NCI-H2107 treated with DMSO at 0.1 percent for 48 hours (cell line): ENCODE measurements around the gene HAUS5.
"Not testable (repeated sequence)": the region's sequence is repeated elsewhere in the genome, so short reads cannot be mapped to it uniquely, and the experiment has no call there.

Experiments used
- DNase-seq: peaks from one replicate; lab custom pipeline; 2025; ENCODE audit not compliant: unreplicated experiment; lab: John Stamatoyannopoulos, UW

Gene HAUS5, protein sequence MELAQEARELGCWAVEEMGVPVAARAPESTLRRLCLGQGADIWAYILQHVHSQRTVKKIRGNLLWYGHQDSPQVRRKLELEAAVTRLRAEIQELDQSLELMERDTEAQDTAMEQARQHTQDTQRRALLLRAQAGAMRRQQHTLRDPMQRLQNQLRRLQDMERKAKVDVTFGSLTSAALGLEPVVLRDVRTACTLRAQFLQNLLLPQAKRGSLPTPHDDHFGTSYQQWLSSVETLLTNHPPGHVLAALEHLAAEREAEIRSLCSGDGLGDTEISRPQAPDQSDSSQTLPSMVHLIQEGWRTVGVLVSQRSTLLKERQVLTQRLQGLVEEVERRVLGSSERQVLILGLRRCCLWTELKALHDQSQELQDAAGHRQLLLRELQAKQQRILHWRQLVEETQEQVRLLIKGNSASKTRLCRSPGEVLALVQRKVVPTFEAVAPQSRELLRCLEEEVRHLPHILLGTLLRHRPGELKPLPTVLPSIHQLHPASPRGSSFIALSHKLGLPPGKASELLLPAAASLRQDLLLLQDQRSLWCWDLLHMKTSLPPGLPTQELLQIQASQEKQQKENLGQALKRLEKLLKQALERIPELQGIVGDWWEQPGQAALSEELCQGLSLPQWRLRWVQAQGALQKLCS

DNA sequence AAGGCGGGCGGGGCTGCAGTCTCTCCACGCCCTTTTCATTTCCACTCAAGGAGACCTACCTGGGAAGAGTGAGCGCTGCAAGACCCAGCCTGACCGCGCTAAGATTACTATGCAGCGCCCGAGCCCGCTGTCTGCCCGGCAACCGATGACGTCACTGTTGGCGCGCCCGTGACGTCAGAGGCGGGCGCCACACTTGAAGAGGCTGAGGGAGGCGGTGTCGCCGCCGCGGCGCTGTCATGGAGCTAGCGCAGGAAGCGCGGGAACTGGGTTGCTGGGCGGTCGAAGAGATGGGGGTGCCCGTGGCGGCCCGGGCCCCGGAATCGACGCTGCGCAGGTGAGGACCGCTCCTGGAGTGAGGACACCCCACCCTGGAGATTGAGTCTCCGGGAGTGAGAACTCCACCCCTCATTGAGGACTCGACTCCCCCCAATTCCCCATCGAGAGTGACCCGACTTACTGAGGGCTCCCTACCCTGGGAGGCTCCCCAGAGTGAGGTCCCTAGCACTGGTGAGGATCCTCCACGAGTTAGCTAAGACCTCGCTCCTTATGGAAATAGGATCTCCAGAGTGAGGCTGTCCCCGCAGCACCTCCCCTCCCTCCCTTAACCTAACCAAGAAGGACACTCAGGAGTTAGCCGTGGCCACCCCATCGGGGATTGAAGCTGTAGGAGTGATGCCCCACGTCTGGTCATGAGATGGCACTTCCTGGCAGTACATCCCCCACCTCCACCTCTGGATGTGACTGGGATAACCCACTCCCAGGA, at the start of gene HAUS5:
Gene HAUS5 (plus strand): TSS at position 177 of the 763 bp plus-strand sequence. CDS start 60 bp downstream, at position 237.
- peak; percentile 77 for DNase-seq

- no peak for DNase-seq
These were observed 49.8 kb upstream of the HAUS5 start for GRCh38 chr19:35562776-35563175.

DNA sequence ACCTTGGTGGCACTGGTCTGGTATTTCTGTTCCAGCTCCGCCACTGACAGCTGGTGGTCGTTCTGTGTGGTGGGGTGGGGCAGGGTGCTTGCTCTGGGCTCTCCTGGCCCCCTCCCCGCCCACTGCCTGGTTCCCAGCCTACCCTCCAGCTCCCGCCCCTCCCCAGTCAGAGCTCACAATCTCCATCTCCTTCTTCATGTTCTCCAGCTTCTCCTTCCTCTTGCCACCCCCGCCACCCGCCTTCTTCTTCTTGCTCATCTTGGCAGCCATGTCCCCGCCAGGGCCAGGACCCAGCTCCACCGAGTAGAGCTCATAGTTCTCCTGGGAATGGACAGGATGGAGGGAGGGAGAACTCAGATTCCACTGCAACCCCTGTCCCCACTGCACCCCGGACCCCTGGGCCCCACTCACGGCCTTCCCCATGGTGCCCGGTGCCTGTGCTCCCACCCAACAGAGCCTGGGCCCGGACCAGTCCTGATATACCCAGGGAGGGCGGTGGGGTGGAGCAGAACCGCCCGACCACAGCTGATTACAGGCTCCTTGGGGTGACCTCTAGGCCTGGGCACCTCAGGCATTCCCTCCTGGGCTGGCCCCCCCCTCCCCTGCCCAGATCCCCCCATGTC, 49.2 kb upstream of the HAUS5 start, which contains the start of gene ATP4A:
Gene ATP4A (minus strand): TSS at position 452 of the 623 bp plus-strand sequence. CDS start 29 bp downstream, at position 423.
- DNase-seq = no peak

DNA sequence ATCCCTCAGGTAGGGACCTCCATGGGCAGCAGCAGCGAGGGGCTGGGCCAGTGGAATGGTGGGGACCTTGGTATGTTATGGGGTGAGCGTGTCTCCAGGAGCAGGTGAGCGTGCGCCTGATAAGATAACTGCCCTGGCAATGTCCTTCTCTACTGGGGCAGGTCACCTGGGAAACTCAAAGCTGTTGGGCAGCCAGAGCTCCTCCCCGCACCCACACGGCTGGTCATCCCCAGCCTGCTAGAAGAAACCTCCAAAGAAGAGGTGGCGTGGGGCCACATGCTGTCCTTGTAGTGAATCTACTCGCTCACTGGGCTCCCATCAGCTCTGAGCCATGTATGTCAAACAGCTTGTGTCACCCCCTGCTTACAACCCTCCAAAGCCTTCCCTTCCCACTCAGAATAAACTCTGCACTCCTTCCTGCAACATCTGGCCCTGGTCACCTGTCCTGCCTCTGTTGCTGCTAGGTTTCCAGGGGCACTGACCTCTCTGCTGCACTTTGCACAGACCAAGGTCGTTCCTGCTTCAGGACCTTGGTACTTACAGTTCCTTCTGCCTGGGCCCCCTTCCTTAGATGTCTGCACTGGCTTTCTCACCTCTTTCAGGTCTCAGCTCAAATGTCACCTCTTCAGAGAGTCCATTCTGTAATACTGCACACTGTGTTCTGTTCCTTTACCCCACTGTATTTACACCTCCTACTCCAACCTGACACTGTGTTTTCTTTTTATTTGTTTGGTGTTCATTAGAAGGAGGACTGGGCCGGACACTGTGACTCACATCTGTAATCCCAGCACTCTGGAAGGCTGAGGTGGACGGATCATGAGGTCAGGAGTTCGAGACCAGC, 47.3 kb upstream of the HAUS5 start:
- DNase-seq = no peak

DNA sequence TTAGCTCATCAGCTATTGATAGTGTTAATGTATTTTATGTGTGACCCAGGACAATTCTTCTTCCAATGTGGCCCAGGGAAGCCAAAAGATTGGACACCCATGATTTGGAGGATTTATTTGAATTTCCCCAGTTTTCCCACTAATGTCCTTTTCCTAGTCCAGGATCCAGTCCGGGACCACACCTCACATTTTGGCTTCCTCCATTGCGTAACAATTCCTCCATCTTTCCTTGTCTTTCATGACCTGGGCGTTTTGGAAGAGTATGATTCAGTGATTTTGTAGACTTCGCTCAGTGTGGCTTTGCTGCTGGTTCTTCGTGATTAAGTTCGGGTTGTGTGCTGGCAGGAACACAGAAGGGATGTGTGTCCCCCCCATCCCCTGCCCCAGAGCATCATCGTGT, 45.8 kb upstream of the HAUS5 start:
- DNase-seq = no peak

- DNase-seq = no peak
These were observed 43.2 kb upstream of the HAUS5 start for GRCh38 chr19:35569281-35569781.

GRCh38 chr19:35571406-35571965, 41.0 kb upstream of the HAUS5 start:
- no peak for DNase-seq

GRCh38 chr19:35577918-35578317, 34.6 kb upstream of the HAUS5 start:
- DNase-seq = no peak

DNA sequence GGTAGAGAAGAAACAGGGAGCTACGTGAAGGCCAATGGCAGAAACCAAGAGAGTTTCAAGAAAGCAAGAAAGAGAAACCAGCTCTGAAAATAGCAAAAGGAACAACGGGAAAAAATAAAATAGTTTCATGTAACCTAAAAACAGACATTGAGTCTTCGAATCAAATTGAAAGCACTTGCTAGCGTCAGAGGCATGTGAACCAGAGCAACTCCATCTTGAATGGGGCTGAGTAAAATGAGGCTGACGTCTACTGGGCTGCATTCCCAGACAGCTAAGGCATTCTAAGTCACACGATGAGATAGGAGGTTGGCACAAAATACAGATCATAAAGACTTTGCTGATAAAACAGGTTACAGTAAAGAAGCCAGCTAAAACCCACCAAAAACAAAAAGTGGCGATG, 33.8 kb upstream of the HAUS5 start:
- no peak for DNase-seq

- no peak for DNase-seq
These were observed 29.8 kb upstream of the HAUS5 start for GRCh38 chr19:35582760-35583159.

DNA sequence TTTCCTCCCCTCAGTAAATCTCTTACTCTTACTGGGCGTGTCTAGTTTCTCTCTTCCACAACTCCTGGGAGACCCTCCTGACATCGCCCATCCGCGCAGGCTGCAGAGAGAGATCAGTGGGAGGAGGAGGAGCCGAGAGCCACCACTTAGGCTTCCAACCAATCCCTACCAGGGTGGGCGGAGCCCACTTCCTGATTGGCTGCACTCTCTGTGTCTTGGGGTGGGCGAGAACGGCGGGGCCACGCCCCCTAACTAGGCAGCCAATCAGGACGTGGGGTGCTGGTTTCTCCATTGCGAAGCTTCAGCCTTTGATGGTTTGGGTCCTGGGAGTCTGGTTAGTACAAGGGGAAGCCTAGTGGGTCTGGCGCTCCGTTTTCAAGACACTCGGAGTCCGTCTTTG, 26.7 kb upstream of the HAUS5 start, which contains the start of gene PMIS2:
Gene PMIS2 (plus strand): TSS at position 326 of the 400 bp plus-strand sequence. CDS start 87 bp downstream, outside the sequence.
- no peak for DNase-seq

DNA sequence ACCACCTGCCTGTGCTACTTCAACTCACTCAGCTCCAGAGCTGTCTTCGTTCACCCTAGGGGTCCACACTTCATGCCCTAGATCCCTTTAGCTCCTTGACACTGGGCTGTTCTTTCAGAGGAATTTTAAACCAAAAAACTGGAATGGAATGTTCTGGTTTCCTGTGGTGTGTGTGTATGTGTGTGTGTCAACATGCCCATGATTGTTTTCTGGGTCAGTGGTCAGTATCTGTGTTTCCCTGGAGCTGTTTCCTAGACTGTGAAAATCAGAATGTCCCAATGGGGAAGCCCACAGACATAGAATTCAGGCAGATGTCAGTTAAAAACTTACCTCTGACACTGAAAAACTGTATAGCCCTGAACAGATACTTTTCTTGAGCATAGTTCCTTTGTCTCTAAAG, 25.2 kb upstream of the HAUS5 start:
- no peak for DNase-seq

- DNase-seq = no peak
These were observed 21.7 kb upstream of the HAUS5 start for GRCh38 chr19:35590875-35591274.

DNA sequence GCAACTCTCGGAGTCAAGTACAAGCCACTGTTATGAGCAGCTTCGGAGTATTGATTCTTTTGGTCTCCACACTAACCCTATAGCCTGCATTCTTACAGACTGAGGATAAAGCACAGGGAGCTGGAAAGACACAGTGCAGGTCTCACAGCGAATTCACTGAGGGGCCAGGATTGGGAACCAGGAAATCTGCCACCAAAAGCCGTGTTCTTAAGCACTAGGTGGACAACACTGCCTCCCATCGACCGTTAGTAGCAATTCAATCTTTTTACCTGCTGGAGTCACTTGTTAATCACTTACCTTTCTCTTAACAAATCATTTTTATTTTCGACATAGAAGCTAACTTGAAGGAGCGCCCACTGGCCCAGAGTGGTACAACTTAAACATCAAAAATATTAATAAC, 20.3 kb upstream of the HAUS5 start:
- peak; percentile 30 for DNase-seq

GRCh38 chr19:35595026-35595425, 17.5 kb upstream of the HAUS5 start:
- not testable (repeated sequence) for DNase-seq

- DNase-seq = no peak
These were observed 16.6 kb upstream of the HAUS5 start for GRCh38 chr19:35595928-35596327.

- no peak for DNase-seq
These were observed 16.1 kb upstream of the HAUS5 start for GRCh38 chr19:35596366-35596999.

DNA sequence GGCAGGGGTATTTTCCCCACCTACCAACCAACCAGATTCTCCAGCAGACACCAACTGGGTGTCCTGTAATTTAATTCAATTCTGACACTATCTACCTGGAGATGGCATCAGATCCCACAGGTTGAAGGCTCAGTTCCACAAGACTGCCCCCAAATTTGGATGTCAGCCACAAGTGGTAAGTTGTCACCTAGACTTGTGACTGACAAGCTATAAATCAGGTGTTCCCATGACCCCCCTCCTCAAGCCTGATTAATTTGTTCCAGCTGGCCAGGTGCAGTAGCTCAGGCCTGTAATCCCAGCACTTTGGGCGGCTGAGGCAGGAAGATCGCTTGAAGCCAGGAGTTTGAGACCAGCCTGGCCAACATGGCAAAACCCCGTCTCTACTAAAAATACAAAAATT, 10.6 kb upstream of the HAUS5 start:
- no peak for DNase-seq

GRCh38 chr19:35604436-35604835, 8.1 kb upstream of the HAUS5 start:
- not testable (repeated sequence) for DNase-seq
